EH (cell line): Measurements from ENCODE around the gene TNNI3.

ENCODE experiments used
- DNase-seq: peaks from one replicate; pipeline ENCODE4 v3.0.0-alpha.2; 2015; ENCODE audit warnings: low read depth

The TNNI3 gene

GRCh38 chr19:55157064-55157908, at the start of gene TNNI3:
TSS of gene TNNI3 (minus strand) at chr19:55157732. CDS start at chr19:55157589, 143 bp downstream.
- DNase-seq: no peak

- DNase-seq: peak; percentile 95
Measured at GRCh38 chr19:55206664-55207500, 49.4 kb upstream of the TNNI3 start.

DNA sequence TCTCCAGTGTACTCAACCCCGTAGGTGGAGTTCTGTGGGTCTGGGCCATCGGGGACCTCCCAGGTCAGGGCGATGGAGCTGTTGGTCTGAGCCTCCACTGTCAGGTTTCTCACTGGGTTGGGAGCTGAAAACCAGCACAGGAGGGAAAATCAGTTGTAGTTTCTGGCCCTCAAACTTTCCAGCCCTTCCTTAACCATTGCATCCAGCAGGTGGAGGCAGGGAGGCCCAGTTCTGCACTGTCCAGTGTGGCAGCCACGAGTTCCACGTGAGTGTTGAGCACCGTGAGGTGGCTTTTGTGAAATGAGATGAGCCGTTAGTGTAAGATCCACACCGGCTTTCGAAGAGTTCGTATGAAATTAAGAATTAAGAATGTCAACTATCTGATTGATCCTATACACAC, 44.7 kb upstream of the TNNI3 start:
- peak; percentile 17 for DNase-seq

DNA sequence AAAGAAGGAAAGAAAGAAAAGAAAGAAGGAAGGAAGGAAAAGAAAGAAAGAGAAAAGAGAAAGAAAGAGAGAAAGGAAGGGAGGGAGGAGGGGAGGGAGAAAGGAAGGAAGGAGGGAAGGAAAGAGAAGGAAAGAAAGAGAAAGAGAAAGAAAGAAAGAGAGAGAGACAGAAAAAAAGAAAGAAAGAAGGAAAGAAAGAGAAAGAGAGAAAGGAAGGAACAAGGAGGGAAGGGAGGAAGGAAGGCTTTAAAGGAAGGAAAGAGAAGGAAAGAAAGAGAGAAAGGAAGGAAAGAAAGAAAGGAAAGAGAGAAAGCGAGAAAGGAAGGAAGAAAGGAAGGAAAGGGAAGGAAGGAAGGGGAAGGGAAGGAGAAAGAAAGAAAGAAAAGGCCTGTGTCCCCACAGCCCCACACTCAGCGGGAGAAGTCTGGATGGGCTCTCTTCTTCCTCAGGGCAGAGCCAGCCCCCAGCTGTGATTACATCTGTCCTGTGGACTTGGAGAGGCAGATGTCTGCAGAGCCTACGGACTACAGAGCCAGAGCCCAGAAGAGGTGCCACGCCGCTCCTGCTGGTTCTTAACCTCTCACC, 42.2 kb upstream of the TNNI3 start:
- no peak for DNase-seq

- DNase-seq: peak; percentile 15
Measured at GRCh38 chr19:55198651-55199050, 41.1 kb upstream of the TNNI3 start.

DNA sequence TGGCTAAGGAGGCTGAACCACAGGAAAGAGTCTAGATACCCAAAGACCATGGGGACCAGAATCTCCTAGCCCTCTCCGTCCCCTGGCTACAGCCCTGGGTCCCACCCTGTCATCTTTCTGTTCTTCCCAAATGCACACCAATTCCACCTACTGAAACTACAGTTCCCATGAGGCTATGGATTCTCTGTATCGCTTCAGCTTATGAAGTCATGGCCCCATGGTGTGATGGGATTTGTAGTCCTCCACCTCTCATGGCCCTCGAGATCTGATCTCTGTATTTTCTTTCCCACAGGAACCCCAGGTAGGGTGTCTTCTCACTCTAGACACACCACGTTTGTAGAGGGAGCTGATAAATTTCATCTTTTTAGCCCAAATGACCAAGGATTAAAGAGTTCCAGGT, 40.0 kb upstream of the TNNI3 start:
- peak; percentile 26 for DNase-seq

DNA sequence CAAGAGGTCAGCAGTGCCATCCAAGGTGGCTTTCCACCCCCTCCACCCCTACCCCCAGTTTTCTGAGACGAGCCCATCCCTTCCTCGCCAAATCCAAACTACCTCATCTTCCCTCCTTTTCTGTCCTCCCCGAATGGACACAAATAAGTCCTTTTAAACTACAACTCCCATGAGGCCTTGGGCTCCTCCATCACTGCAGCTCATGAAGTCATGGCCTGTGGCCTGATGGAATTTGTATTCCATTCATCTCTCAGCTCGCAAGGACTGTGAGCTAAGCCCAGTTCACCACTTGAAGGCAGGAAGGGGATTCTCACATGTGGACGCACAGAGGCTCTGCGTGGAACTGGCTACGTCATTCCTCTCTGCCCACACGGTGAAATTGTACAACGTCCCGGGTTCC, 39.3 kb upstream of the TNNI3 start:
- peak; percentile 28 for DNase-seq

DNA sequence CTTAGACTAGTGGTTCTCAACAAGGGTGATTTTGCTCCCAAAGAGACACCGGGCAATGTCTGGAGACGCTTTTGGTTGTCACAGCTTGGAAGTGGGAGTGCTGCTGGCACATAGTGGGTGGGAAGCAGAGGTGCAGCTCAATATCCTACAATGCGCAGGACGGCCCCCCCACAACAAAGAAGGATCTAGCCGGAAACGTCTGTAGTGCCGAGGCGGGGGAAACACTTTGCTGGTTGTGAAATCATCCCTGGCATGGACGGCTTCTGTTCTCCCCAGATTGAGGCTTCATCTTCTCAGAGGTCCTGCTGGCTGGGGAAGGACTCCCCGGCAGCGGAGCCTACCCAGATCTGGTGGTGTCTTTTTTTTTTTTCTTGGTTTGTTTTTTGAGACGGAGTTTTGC, 35.9 kb upstream of the TNNI3 start:
- no peak for DNase-seq

- DNase-seq: peak; percentile 97
Measured at GRCh38 chr19:55189403-55189835, 31.9 kb upstream of the TNNI3 start.

DNA sequence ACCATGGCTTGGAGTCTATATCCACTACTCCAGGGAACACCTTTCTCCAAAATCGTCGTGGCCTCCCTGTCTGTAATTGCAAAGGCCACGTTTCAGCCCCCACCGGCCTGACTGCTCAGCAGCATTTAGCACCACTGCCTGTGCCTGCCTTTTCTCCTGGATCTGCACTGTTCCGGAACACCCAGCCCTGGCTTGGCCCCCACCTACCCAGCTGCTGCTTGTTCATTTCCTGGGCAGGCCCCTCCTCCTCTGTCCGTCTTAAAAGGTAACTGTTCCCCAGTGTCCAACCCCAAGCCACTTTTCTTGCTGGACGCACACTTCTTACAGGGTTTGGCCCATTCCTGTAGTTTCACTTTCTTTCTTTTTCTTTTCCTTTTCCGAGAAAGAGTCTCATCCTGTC, 31.1 kb upstream of the TNNI3 start:
- no peak for DNase-seq

- DNase-seq: no peak
Measured at GRCh38 chr19:55186080-55186479, 28.5 kb upstream of the TNNI3 start.

DNA sequence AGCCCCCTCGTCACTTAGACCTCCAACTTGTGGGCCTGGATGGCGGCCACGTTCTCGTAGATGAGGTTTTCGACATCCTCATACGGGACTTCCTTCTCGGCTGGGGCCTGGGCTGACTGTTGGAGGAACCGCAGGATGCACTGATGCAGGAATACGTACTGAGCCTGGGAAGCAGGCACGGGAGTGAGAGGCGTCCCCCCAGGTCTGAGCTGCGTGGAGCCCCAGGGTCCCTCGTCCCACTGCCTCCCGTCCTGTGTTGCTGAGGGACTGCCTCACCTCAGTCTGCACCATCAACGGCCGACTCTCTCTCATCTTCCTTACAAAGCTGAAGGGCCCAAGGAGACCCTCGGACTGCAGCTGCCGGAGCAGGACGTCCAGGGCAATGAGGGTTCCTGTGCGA, 24.2 kb upstream of the TNNI3 start:
- DNase-seq: no peak

- DNase-seq: peak; percentile 46
Measured at GRCh38 chr19:55179606-55180484, 22.3 kb upstream of the TNNI3 start, which contains the start of gene SYT5. TSS of gene SYT5 (minus strand) at chr19:55180289. CDS start at chr19:55179041, 1,248 bp downstream.

- DNase-seq: peak; percentile 88
Measured at GRCh38 chr19:55178781-55179599, 21.5 kb upstream of the TNNI3 start.

GRCh38 chr19:55176076-55176475, 18.5 kb upstream of the TNNI3 start:
- DNase-seq: no peak

DNA sequence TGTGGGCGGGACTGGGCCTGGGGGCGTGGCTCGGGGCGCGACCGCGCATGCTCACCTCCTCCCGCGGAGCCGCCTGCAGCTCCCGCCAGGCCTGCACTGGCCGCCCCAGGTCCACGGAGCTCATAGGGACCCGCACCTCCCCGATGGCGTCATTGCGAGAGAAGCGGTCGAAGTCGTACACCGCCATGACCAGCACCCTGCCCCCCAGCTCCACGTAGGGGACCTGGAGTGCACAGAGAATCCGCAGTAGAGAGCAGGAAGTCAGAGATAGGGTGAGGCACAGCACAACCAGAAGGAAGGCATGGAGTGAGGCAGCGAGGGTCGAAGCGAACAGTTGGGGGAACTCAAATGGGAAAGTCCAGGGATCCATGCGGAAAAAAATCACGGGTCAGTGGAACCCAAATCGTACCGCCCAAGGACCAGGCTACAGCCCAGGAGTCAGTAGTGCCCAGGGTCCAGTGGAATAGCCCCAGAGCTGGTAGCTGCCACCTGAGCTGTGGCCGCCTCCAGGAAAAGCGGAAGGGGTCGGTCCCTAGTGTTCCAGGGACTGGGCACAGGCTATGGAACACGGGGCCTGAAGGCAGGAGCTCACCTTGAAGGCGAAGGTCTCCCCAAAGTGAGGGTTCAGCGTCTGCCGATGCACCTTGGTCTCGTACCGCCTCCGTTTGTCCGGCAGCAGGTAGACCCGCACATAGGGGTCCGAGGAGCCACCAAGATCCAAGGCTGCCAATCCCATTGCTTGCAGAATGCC, 17.8 kb upstream of the TNNI3 start:
- no peak for DNase-seq

- no peak for DNase-seq
Measured at GRCh38 chr19:55174425-55175116, 17.0 kb upstream of the TNNI3 start.

DNA sequence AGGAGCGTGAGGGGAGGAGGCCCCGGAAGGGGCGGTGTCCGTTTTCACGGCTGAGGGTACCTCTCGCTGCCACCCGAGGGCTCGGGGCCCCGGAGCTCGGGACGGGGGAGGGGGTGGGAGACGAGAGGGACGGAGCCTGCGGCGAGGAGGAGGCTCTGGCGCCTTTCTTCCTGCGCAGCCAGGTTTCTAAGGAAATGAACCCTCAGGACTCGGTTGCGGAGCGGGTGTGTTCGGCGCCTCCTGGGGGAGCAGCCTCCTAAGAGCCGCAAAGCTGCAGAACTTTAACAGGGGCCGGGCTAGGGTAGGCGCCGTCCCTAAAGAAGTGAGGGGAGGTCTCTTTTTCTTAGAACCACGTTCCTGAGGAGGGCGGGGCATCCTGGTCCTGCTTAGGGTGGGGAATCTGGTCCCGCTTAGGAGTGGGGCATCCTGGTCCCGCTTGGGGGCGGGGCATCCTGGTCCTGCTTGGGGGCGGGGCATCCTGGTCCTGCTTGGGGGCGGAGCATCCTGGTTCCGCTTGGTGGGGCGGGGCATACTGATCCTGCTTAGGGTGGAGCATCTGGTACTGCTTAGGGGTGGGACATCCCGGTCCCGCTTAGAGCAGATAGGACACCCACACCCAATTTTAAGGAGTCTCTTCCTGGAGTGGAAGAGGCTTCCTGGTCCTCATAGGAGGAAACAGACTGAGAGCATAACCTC, 16.3 kb upstream of the TNNI3 start:
- DNase-seq: peak; percentile 92
